Measurements from ENCODE around the gene RNF133.

Gene RNF133, protein sequence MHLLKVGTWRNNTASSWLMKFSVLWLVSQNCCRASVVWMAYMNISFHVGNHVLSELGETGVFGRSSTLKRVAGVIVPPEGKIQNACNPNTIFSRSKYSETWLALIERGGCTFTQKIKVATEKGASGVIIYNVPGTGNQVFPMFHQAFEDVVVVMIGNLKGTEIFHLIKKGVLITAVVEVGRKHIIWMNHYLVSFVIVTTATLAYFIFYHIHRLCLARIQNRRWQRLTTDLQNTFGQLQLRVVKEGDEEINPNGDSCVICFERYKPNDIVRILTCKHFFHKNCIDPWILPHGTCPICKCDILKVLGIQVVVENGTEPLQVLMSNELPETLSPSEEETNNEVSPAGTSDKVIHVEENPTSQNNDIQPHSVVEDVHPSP

GRCh38 chr7:122699017-122699416, at the start of gene RNF133:
Gene RNF133 (minus strand): TSS chr7:122699117. CDS start chr7:122698918, 199 bp downstream.
- no peak for DNase-seq

DNA sequence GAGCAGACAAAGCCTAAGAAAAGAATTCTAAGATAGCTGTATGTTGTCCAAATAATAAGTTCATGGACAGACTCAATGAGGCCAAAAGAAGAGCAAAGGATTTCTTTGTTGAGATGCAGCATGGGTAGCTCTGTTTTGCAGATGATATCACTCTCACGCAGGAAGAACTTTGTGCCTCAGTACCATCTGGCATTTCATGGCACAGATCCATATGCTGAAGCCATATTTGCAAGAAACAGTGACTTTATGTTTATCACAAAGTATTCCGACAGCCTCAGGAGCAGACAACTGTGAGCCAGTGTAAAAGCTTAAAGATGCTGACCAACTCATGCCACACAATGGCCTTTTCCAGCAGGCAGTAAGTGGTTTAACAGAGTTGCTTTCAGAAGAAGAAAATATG, 49.3 kb upstream of the RNF133 start:
- DNase-seq, result no peak

GRCh38 chr7:122746948-122747347, 48.0 kb upstream of the RNF133 start:
- DNase-seq, result no peak

DNA sequence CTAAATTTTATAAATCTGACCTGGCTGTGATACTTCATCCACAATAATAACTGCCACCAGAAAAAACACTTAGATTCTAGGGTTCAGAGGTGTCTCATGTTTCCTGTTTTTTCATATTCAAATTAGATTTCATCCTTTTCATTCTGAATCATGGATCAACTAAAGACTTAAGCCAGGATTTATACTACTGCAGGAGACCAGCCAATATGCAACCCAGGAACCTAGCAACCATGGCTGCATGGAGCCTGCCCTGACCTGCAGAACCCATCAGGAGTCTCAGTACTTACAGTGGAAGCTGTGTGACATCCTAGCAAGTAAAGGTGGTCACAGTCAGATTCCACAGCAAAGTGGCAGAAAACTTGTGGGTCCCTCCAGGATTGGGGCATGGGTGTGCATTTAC, 44.3 kb upstream of the RNF133 start:
- DNase-seq, result no peak

GRCh38 chr7:122738947-122739346, 40.0 kb upstream of the RNF133 start:
- no peak for DNase-seq

DNA sequence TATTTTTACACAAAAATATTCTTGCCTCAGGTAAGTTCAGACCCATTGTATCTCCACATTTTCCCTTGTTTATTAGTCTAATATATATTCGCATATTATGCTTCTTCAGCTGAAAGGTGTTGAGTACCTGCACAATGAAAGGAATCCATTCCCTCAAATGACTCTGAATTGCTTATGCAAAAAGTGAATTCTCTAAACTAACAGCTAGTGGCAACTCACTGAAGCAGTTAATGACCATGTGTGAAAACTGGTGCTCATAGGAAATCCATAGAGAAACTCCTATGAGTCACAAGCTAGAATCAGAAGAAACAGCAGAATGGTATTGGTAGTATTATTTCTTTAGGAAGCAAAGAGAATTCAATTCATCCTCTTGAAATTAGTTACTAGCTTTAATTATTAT, 37.3 kb upstream of the RNF133 start:
- no peak for DNase-seq

DNA sequence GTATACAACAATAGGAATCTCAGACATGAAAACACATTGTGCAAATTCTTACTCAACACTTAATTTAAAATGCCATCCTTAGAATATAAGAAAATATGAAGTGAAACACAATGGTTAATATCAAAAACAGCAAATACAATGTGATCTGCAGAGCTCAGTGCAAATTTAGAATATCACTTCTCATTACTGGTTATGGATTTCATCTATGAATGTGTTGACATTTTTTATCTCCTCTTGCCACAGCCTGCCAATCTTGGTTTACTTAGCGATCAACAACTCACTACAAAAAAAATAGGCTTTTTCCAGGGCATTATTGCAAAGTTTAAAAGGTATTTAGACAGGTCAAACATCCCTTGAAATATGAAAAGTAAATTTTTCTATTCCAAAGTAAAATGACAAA, 28.8 kb upstream of the RNF133 start:
- no peak for DNase-seq

- no peak for DNase-seq
These were observed 28.4 kb upstream of the RNF133 start for GRCh38 chr7:122727354-122727753.

- DNase-seq, result no peak
These were observed 28.0 kb upstream of the RNF133 start for GRCh38 chr7:122726881-122727280.

- DNase-seq, result no peak
These were observed 25.4 kb upstream of the RNF133 start for GRCh38 chr7:122724366-122724765.

GRCh38 chr7:122719010-122719578, 20.2 kb upstream of the RNF133 start:
- DNase-seq, result no peak

GRCh38 chr7:122717356-122718089, 18.6 kb upstream of the RNF133 start:
- DNase-seq, result no peak

- DNase-seq, result no peak
These were observed 16.3 kb upstream of the RNF133 start for GRCh38 chr7:122715183-122715582.

- DNase-seq, result no peak
These were observed 12.0 kb upstream of the RNF133 start for GRCh38 chr7:122710916-122711315.

GRCh38 chr7:122709930-122710646, 11.2 kb upstream of the RNF133 start:
- no peak for DNase-seq

- DNase-seq, result no peak
These were observed 7.9 kb upstream of the RNF133 start for GRCh38 chr7:122706836-122707235.

DNA sequence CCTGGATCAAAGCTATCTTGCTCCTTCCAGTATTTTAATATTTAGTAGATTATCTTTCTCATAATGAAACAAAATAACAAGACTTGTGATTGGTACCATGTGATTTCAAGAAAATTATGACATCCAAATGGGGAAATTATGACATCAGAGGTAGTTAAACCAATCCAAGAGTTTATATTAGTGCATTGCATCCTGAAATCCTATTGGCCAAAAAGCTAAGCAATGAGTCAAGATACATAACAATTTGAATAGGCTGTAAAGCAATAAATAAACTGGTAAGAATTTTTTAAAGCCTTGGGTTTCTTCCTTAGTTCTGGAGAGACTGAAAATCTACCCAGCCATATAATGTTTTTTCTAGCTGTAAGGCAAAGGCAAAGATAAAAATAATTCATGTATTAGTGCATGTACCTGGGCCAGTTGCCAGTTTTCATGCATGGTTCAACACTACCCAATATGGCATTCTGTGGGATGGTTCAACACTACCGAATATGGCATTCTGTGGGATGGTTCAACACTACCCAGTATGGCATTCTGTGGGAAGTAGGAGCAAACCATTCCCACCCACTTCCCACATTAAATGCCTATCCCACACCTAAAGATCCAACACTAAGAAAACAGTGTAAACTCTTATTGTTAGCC, 4.1 kb upstream of the RNF133 start, which contains the start of gene RNF148:
TSS of gene RNF148 (minus strand) at position 51 of the 639 bp plus-strand sequence. CDS start 172 bp downstream, outside the sequence.
- DNase-seq, result peak; percentile 41

DNA sequence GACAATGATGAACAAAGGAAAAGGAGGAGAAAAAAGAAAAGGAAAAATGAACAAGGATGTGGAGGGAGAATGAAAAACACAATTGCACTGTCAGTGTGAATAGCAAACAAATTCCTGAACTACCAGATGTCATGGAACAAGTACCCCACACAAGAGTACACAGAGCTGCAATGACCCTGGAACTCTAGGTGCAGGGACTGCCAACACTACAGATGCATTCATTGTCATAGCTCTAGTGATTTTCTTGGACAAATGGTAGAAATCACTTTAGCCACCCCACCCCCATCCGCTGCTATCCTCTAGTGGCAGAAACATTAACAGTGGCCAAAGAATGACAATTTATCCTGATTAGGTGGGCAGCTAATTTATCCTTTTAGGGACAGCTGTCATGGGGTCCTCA, 3.1 kb downstream of the RNF133 start:
- no peak for DNase-seq

- DNase-seq, result no peak
These were observed 4.2 kb downstream of the RNF133 start for GRCh38 chr7:122694697-122695096.

GRCh38 chr7:122692769-122693309, 6.1 kb downstream of the RNF133 start:
- DNase-seq, result no peak

DNA sequence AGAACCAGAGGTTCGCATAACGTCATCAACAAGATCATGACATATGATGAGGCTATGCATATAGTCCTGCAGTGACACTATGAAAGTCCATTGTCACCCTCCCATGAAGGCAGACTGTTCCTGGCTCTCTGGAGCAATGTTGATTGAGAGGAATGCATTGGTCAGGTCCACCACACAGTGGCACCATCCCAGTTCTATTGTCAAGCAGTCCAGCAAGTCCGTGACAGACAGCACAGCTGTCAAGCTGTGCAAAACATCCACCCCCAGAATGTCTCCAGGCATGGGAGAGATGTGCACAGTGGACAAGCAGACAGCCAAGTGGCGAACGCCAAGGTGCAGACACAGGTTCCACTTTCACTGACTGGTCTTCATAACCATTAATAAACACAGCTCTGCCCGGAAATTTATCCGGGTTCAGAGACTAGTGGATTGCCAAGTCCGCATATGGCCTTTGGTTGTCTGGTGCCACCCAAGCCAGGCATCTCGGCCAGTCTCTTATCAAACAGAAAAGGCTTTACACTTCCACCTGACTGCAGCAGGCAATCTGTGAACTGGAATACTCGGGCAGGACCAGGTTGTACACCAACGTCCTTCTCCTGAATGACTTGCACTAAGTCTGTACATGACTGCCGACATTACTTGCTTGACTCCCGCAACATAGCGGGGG, 7.2 kb downstream of the RNF133 start:
- no peak for DNase-seq

Data from kidney glomerular epithelial cell (primary cell).